Hematopoietic multipotent progenitor cell treated with erythropoietin and hydrocortisone succinate and interleukin-3 and kit ligand, for 4 days (in vitro differentiated cells): ENCODE results near the gene SLC7A14.
A peak's percentile ranks its signal among the peaks of the same experiment; 100 is the strongest.

Experiments used
- DNase-seq: peaks from one replicate; pipeline ENCODE4 v3.0.0-alpha.2; 2015

SLC7A14 gene

DNA sequence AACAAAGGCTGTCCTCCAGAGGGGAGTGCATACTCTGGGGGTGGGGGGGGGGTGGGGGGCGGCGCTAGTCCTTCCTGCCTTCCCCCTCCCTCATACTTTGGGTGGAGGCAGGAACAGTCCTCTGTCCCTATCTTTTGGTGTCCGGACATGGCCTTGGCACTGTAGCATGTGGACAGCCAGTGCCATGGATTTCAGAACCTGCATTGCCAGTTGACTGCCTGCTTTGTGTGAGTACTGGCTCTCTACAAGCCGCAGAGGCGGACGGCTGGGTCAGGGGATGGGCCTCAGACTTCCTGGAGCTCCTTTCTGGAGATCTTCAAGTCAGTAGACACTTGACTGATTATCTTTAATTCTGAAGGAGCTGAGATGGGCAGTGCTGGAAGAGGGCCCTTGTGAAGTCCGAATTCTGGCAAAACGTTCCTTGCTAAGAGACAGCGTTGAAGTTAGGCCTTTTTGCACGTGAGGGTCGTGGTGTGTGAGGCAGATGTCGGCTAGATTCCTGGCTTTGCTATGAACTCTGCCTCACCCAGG lies 164.7 kb downstream of the SLC7A14 start:
- no peak for DNase-seq

DNA sequence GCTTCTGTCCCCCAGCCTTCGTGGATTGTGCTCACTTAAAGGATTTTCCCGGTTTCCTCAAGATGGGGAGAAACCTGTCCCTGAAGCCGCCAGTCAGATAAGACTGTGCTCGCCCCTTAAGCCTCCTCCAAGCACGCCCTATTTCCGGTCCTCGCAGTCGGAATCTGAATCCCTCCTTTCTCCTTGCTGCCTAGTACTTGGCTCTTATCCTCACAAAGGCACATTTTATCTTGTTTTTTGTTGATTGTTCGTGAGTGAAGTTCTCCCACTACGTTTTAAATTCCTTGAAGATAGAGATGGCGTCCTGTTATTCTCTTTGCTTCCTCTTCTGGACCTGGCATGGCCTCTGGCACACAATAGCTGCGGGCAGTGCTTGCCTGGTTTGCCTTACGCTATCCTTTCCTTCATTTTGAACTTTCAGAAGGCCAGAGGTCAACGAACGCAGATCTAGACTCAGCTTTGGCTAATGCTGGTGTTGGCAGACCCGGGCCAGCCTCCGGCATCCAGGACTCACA lies 165.5 kb downstream of the SLC7A14 start:
- DNase-seq: no peak

DNA sequence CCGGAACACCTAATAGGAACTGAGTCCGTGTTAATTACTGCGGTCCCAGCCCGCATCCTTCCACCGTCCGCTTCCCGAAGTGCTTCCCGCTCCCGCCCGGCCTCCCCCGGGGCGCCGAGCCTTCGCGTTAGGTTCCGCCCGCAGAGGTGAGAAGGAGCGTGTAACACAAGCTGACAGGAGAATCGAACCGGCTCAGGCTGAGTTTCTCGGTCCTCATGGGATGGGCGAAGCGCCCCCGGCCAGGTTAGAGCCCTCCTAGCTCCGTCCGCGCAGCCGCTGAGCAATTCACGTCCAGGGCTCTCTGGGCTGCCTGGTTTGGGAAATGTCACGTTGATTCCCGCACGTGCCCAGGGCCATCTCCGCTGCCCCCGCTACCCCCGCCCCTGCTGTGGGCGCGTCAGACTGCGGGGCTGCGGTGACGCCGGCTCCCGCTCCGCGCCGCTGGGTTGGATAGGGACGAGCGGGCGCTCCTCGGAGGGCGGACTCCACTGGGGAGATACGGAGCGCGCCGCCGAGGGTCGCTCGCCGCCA lies 166.3 kb downstream of the SLC7A14 start:
- DNase-seq: peak; percentile 18

DNA sequence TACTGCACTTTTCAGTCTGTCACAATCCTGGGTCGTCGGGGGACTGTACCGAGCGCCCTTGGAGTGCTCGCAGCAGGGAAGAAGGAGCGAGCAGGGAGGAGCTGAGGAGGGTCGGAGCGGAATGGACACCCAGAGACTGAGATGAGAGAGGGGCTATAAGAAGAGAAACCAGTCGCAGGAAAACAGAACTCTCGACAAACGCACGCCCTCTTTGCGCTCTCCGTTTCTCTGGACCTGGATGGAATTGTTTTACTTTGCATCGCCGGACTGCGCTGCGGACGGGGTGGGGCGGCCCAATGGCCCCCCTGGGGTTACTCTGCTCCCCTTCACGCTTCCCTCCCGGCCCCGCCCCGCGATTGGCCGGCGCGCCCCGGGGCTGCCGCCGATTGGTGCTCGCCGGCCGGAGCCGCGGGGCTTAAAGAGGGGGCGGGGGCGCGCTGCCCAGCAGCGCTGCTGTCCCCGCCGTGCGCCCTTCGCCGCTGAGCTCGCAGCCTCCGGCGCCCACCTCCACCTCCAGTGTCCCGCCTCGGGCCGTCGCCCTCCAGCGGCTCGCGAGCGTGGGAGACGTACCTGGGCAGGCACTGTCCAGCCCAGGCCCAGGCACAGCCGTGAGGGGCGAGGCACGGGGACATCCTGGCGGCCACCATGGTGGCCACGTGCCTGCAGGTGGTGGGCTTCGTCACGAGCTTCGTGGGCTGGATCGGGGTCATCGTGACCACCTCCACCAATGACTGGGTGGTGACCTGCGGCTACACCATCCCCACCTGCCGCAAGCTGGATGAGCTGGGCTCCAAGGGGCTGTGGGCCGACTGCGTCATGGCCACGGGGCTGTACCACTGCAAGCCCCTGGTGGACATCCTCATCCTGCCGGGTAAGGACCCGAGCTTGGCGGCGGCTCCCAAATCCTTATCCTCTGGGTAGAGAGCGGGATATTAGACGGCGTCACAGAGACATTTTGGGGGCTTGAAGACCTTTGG lies 167.2 kb downstream of the SLC7A14 start, which contains the start of gene CLDN11:
CLDN11 (plus strand) TSS at position 447 of the 977 bp plus-strand sequence; CDS start at position 646, 199 bp downstream.
- DNase-seq: peak; percentile 13

DNA sequence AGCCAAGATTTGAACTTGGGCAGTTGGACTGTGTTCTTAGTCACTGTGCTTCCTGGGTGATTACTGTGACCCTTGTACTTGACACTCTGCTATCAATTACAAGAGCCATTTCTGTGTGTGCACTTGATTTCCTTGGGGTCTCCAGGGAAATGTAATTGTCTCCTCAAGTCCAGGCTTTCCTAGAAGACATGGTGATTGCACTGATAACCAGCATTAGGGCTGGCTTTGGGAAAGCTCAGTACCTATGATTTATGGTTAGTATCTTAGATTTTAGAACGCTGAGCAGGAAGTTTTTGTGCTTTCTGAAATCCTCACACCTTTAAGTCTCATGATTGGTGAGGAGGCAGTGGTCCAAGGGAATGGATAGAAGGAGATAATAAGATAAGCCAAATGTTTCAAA lies 168.8 kb downstream of the SLC7A14 start:
- DNase-seq: no peak

DNA sequence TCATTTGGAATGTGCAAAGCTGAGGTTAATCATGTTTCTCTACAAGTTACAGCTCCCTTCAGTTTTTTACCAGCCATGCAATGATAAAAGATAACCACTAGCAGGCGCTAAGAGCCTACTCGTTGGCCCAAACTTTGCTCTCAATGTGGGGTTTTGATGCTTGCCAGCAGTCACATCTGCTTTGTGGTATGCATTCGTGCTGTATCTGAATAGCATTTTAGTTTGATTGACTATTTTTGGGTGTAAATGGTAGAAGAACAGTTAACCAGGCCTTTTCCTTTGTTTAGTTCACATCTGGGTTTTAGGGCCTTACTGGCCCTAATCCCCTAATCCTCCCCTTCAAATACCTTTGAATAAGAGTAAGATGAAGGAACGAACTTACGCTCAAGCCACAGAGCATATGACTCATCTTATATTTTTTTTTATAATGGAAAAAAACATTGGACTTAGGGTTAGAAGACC lies 171.6 kb downstream of the SLC7A14 start:
- peak; percentile 83 for DNase-seq

DNA sequence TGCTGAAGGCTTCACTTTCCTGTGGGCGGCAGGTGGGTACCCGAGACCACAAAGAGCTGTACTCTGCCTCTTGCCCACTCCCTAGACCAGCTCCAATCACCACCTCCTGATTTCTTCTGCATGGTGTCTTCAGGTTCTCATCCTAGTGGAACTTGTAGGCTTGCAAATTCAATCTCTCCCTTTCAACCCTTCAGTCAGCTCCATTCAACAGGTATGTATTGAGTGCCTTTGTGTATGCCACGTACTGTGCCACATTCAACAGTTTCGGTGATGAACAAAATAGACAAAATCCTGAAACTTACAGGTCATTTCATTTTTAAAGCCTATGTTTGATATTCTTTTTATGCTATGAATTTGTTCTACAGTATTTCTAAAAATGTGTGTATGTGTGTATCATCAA lies 172.6 kb downstream of the SLC7A14 start:
- no peak for DNase-seq

DNA sequence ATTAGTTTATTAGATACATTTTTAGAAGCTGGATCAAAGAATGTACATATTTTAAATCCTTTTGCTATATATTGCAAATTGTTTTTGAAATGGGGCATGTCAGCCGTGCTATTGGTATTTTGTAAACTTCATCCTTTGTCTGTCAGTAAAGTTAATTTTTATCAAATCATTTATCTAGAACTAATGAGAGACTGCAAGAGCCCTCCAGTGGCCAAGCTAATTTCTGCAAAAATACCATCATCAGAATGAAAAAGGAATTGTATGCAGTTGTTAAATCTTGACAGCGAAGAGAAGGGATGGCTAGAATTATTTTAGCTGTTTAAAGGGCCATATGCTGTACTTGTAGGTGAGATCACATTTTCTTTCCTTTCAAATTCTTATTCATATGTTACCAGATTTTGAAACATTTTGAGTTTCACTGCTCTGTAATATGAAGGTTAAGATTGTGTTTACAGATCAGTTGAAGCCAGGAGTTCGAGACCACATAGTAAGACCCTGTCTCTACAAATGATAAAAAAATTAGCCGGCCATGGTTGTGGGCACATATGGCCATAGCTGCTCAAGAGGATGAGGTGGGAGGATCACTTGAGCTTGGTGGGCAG lies 175.3 kb downstream of the SLC7A14 start:
- peak; percentile 73 for DNase-seq
